ENCODE results near the gene NAPB.

DNA sequence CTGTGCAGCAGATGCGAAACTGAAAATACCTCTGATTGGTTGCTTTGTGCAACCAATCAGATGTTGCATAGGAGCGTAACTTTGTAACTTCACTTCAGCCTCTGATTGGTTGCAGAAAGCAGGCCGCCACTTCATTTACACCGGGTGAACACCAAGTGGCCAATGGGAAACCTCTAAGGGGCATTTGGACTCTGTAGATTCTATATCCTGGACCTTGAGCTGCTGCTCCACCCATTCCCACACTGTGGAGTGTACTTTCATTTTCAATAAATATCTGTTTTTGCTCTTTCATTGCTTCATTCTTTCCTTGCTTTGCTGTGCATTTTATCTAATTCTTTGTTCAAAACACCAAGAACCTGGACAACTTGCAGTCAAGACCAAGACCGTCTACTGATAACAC lies 84.8 kb downstream of the NAPB start:
- TF ChIP-seq EZH2 (IDR thresholded peaks at IDR 0.05; ENCODE audit: insufficient read depth, poor library complexity, severe bottlenecking) (no peak), EZH2phosphoT487 (IDR thresholded peaks at IDR 0.05; ENCODE audit: insufficient read depth, low read depth) (no peak)

Measured in GM23248 (cell line).